Astrocyte (in vitro differentiated cells and primary cell): ENCODE data around the gene GPRC5A.

ENCODE experiments used
- EZH2 ChIP-seq: IDR thresholded peaks from 2 replicates; pipeline ENCODE4 v1.6.1; 2012; ENCODE audit warnings: mild to moderate bottlenecking, low read length, inconsistent platforms; ENCODE audit not compliant: insufficient read depth
- TF ChIP-seq, protein P1 (sequence below): IDR thresholded peaks from 2 replicates; pipeline ENCODE4 v1.5.1; 2011; ENCODE audit warnings: low read depth, mild to moderate bottlenecking, inconsistent platforms, low read length, moderate library complexity; ENCODE audit not compliant: insufficient read depth

DNA sequence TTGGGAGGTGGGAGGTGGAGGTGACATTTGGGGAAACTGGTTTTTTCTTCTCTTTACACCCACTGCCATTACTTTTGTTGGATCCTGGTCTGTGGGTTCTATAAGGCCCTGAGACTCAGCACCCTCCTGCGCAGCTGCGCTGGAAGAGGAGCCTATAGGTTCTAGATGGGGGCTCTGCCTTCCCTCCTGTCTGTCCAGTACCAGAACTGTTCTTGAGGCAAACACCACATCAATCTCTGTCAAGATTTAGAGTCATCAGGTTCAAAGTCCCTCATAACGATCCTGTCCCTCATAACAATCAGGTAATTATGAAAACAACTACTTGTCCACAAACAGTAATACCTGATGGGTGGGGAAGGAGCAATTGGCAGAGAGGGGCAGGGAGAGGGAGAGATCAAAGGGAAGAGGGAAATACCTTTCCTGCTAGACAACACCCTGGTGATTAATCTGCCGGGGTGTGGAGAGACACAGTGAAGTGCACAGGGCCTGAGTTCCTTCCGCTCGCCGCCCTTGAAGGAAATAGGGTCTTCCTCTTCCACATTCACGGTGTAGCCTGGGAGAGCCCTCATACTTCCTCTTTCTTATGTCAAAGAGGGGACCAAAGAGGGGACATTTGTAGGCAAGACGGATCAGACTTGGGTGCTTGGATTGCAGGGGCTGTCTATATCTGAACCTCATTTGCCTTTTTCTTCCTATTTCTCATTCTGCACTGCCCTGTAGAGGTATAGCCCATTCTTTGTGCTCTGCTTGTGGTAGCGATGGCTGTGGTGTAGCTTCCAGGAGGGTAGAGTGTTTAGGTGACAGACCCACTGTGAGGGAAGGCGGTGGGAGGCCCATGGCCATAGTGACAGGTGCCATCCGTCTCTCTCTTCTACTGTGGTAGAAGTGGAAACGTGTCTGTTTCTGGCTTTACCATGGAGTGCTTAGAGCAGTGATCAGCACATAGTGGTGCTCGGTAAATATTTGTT is 12.6 kb downstream of the GPRC5A start:
- TF ChIP-seq, protein P1, sequence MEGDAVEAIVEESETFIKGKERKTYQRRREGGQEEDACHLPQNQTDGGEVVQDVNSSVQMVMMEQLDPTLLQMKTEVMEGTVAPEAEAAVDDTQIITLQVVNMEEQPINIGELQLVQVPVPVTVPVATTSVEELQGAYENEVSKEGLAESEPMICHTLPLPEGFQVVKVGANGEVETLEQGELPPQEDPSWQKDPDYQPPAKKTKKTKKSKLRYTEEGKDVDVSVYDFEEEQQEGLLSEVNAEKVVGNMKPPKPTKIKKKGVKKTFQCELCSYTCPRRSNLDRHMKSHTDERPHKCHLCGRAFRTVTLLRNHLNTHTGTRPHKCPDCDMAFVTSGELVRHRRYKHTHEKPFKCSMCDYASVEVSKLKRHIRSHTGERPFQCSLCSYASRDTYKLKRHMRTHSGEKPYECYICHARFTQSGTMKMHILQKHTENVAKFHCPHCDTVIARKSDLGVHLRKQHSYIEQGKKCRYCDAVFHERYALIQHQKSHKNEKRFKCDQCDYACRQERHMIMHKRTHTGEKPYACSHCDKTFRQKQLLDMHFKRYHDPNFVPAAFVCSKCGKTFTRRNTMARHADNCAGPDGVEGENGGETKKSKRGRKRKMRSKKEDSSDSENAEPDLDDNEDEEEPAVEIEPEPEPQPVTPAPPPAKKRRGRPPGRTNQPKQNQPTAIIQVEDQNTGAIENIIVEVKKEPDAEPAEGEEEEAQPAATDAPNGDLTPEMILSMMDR, result no peak
- TF ChIP-seq EZH2, result no peak
